A172 (cell line): ENCODE data around the gene TOMM6. TPM values are rescaled to one million over a fixed set of nuclear protein-coding genes. Genes with fewer than 3 reads are reported as not detected.

Experiments
- DNase-seq: peaks from one replicate; pipeline ENCODE4 v3.0.0-alpha.2; 2015; ENCODE audit warnings: low spot score
- total RNA-seq: library from RNA; depleted of rRNA; stranded (reverse); fragments of >200 nt; shearing (Covaris generic); gene quantifications from 2 replicates; pipeline ENCODE4 v1.2.3, GENCODE V29; 2014; rRNA removed

TOMM6 gene
- 209 and 224 TPM in 2 replicates for total RNA-seq

GRCh38 chr6:41787219-41787917 is at the start of gene TOMM6:
TSS of gene TOMM6 (plus strand) at chr6:41787694. CDS start at chr6:41787698, 4 bp downstream.
- DNase-seq, result peak; percentile 87

- no peak for DNase-seq
Measured at GRCh38 chr6:41739041-41739440, 48.5 kb upstream of the TOMM6 start.

GRCh38 chr6:41740366-41741162 is 46.9 kb upstream of the TOMM6 start:
- no peak for DNase-seq

GRCh38 chr6:41741625-41742490 is 45.6 kb upstream of the TOMM6 start:
- no peak for DNase-seq

GRCh38 chr6:41743406-41744235 is 43.9 kb upstream of the TOMM6 start:
- DNase-seq, result no peak

GRCh38 chr6:41744236-41744787 is 43.2 kb upstream of the TOMM6 start:
- no peak for DNase-seq

- DNase-seq, result no peak
Measured at GRCh38 chr6:41746107-41746506, 41.4 kb upstream of the TOMM6 start.

- DNase-seq, result no peak
Measured at GRCh38 chr6:41747256-41748101, 40.0 kb upstream of the TOMM6 start, which contains the start of gene PGC. TSS of gene PGC (minus strand) at chr6:41747397. CDS start at chr6:41747334, 63 bp downstream.

GRCh38 chr6:41748102-41748477 is 39.4 kb upstream of the TOMM6 start:
- DNase-seq, result no peak

GRCh38 chr6:41748542-41748941 is 39.0 kb upstream of the TOMM6 start:
- no peak for DNase-seq

GRCh38 chr6:41750374-41750773 is 37.1 kb upstream of the TOMM6 start:
- DNase-seq, result no peak

- DNase-seq, result no peak
Measured at GRCh38 chr6:41755895-41756294, 31.6 kb upstream of the TOMM6 start.

- DNase-seq, result no peak
Measured at GRCh38 chr6:41756354-41756753, 31.1 kb upstream of the TOMM6 start.

GRCh38 chr6:41757271-41757670 is 30.2 kb upstream of the TOMM6 start:
- no peak for DNase-seq

GRCh38 chr6:41757931-41758640 is 29.4 kb upstream of the TOMM6 start:
- no peak for DNase-seq

- no peak for DNase-seq
Measured at GRCh38 chr6:41758641-41759035, 28.9 kb upstream of the TOMM6 start.

- no peak for DNase-seq
Measured at GRCh38 chr6:41759106-41759904, 28.2 kb upstream of the TOMM6 start.

- DNase-seq, result no peak
Measured at GRCh38 chr6:41759905-41760579, 27.5 kb upstream of the TOMM6 start.
